HG03457 (cell line): ENCODE results near the gene PNPLA2.

Experiments
- ATAC-seq: cut with Tn5 transposase; IDR thresholded peaks from one replicate; pipeline ENCODE4 v1.9.1; 2021; ENCODE audit warnings: moderate number of reproducible peaks; ENCODE audit not compliant: unreplicated experiment

Gene PNPLA2

GRCh38 chr11:798093-798713, 20.5 kb upstream of the PNPLA2 start, which contains the start of gene SLC25A22:
Gene SLC25A22, minus strand, starts transcription at chr11:798281. Its CDS starts 3,275 bp downstream, at chr11:795006.
- peak; percentile 35 for ATAC-seq

GRCh38 chr11:799641-800316, 18.9 kb upstream of the PNPLA2 start:
- ATAC-seq = no peak

- no peak for ATAC-seq
Observed at GRCh38 chr11:800473-800872, 18.2 kb upstream of the PNPLA2 start.

- ATAC-seq = no peak
Observed at GRCh38 chr11:801097-801780, 17.5 kb upstream of the PNPLA2 start.

GRCh38 chr11:802018-802617, 16.6 kb upstream of the PNPLA2 start:
- no peak for ATAC-seq

- ATAC-seq = no peak
Observed at GRCh38 chr11:802693-803466, 15.8 kb upstream of the PNPLA2 start.

- no peak for ATAC-seq
Observed at GRCh38 chr11:803467-803742, 15.3 kb upstream of the PNPLA2 start.

GRCh38 chr11:803770-804598, 14.7 kb upstream of the PNPLA2 start:
- ATAC-seq = no peak

- ATAC-seq = no peak
Observed at GRCh38 chr11:804599-804964, 14.1 kb upstream of the PNPLA2 start.

- ATAC-seq = no peak
Observed at GRCh38 chr11:808427-809286, 10.1 kb upstream of the PNPLA2 start.

- ATAC-seq = peak; percentile 51
Observed at GRCh38 chr11:809287-810039, 9.3 kb upstream of the PNPLA2 start, which contains the start of gene RPLP2. Gene RPLP2, plus strand, starts transcription at chr11:809967. Its CDS starts 268 bp downstream, at chr11:810235.

- peak; percentile 1 for ATAC-seq
Observed at GRCh38 chr11:810040-810567, 8.6 kb upstream of the PNPLA2 start.

- ATAC-seq = no peak
Observed at GRCh38 chr11:811446-812245, 7.1 kb upstream of the PNPLA2 start.

- ATAC-seq = no peak
Observed at GRCh38 chr11:812390-812789, 6.3 kb upstream of the PNPLA2 start.

- ATAC-seq = no peak
Observed at GRCh38 chr11:813072-813455, 5.7 kb upstream of the PNPLA2 start.

GRCh38 chr11:813456-814096, 5.1 kb upstream of the PNPLA2 start:
- no peak for ATAC-seq
